ENCODE measurements around the gene MYO7A.

MYO7A gene

DNA sequence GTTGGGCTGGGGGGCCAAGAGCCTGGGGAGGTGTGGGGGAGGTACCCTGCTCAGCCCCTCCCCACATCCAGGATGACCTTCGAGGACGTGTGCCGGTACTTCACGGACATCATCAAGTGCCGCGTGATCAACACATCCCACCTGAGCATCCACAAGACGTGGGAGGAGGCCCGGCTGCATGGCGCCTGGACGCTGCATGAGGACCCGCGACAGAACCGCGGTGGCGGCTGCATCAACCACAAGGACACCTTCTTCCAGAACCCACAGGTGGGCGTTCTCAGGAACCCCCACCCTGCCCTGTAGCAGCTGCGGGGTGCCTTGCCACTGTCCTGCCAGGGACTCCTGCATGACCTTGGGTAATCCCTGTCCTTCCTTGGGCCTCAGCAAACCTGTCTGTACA, 10.0 kb upstream of the MYO7A start:
- DNase-seq (ENCODE audit: low read depth): no peak
- no peak for TF ChIP-seq CTCF (conservative IDR thresholded peaks at IDR 0.05; ENCODE audit: low read depth, low read length)

GRCh38 chr11:77118971-77119370, 9.1 kb upstream of the MYO7A start:
- no peak overlapping the region for H3K4me3 ChIP-seq (ENCODE audit: low read depth, low read length)
- no peak for DNase-seq (ENCODE audit: low read depth)
- no peak for TF ChIP-seq CTCF (conservative IDR thresholded peaks at IDR 0.05; ENCODE audit: low read depth, low read length)

More for the DNA sequence above, 10.0 kb upstream of the MYO7A start:
- no peak overlapping the region for H3K4me3 ChIP-seq (ENCODE audit: low read depth, low read length)

GRCh38 chr11:77119531-77119936, 8.5 kb upstream of the MYO7A start:
- no peak for DNase-seq (ENCODE audit: low read depth)
- no peak for TF ChIP-seq CTCF (conservative IDR thresholded peaks at IDR 0.05; ENCODE audit: low read depth, low read length)
- H3K4me3 ChIP-seq (ENCODE audit: low read depth, low read length): no peak overlapping the region

DNA sequence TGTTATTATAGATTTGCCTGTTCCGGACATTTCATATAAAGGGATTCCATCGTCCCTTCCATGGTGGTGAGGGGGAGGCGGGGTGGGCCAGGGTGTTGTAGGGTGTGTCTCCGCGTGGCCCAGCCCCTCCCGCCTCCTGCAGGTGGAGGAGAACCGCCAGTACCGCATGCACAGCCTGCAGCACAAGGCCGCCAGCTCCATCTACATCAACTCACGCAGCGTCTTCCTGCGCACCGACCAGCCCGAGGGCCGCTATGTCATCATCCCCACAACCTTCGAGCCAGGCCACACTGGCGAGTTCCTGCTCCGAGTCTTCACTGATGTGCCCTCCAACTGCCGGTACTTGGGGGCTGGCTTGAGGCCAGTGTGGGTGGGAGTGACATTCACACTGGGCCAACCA, 7.5 kb upstream of the MYO7A start:
- TF ChIP-seq CTCF (conservative IDR thresholded peaks at IDR 0.05; ENCODE audit: low read depth, low read length): no peak
- no peak for DNase-seq (ENCODE audit: low read depth)
- no peak overlapping the region for H3K4me3 ChIP-seq (ENCODE audit: low read depth, low read length)

DNA sequence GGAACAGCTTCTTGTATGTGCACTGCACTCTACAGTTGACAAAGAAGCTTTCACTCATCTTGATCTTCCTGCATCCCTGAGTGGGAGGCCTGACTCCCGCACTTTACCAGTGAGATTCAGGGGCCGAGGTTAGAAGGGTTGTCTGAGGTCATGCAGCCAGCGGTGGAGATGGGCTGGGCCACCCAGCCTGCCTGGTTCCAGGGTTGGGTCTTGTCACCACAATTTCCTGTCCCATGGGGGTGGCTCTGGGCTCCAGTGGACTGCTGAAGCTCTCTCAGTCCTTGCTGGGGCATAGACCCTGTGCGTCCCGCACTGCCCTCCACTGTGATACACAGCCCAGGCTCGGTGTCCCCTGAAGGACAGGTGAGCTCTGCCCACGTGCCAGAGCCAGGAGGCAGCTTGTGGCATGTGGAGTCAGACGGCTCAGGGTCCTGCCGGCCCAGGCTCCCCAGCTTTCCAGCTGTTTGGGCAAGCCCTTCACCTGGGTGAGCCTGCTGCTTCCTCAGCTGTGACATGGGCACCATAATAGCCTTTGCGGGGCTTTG, 6.9 kb upstream of the MYO7A start:
- no peak for DNase-seq (ENCODE audit: low read depth)
- no peak overlapping the region for H3K4me3 ChIP-seq (ENCODE audit: low read depth, low read length)
- no peak for TF ChIP-seq CTCF (conservative IDR thresholded peaks at IDR 0.05; ENCODE audit: low read depth, low read length)

- no peak for TF ChIP-seq CTCF (conservative IDR thresholded peaks at IDR 0.05; ENCODE audit: low read depth, low read length)
- no peak for DNase-seq (ENCODE audit: low read depth)
- H3K4me3 ChIP-seq (ENCODE audit: low read depth, low read length): no peak overlapping the region
Measured at GRCh38 chr11:77121876-77122575, 6.0 kb upstream of the MYO7A start.

Data from choroid plexus epithelial cell (primary cell).